DND-41 (cell line): Measurements from ENCODE around the gene GRID1.

Experiments used
- ATAC-seq: fragments of 200-7000 bp; cut with Tn5 transposase; 3 replicates; pipeline ENCODE4 v1.9.1; 2021; ENCODE audit warnings: low read depth; ENCODE audit not compliant: insufficient read depth
- DNase-seq: peaks from one replicate; pipeline ENCODE4 v3.0.0-alpha.2; 2020
- H2AFZ ChIP-seq: 2 replicates; pipeline ENCODE4 v1.6.0; 2012; ENCODE audit warnings: low read depth, low read length
- H3K27ac ChIP-seq: 2 replicates; pipeline ENCODE4 v1.5.1; 2012; ENCODE audit warnings: low read length, inconsistent platforms
- H3K27me3 ChIP-seq: fragments of 200-600 bp; sonication (generic); 2 replicates; pipeline ENCODE4 v1.6.0; 2012; ENCODE audit warnings: low read length, mild to moderate bottlenecking, inconsistent platforms; ENCODE audit not compliant: insufficient read depth, poor library complexity
- H3K36me3 ChIP-seq: 2 replicates; pipeline ENCODE4 v1.5.1; 2012; ENCODE audit warnings: low read length, inconsistent platforms; ENCODE audit not compliant: insufficient read depth
- H3K4me1 ChIP-seq: 2 replicates; pipeline ENCODE4 v1.5.1; 2012; ENCODE audit warnings: mild to moderate bottlenecking, low read length; ENCODE audit not compliant: insufficient read depth
- H3K4me2 ChIP-seq: 2 replicates; pipeline ENCODE4 v1.6.0; 2012; ENCODE audit warnings: mild to moderate bottlenecking, moderate library complexity, low read length, inconsistent platforms; ENCODE audit not compliant: insufficient read depth
- H3K4me3 ChIP-seq, 2 experiments: fragments of 200-600 bp in 1 of 2; shearing (Covaris generic) in 1 of 2; 2 replicates each; pipeline ENCODE4 v1.5.1; 2012 to 2016; ENCODE audit warnings: inconsistent platforms in 2 of 2, low read length in 2 of 2, mild to moderate bottlenecking in 2 of 2, low read depth in 1 of 2, moderate library complexity in 1 of 2
- H3K79me2 ChIP-seq: 2 replicates; pipeline ENCODE4 v1.6.0; 2012; ENCODE audit warnings: low read length, inconsistent platforms; ENCODE audit not compliant: insufficient read depth
- H3K9ac ChIP-seq: 2 replicates; pipeline ENCODE4 v1.6.0; 2012; ENCODE audit warnings: low read depth, mild to moderate bottlenecking, inconsistent platforms, low read length, moderate library complexity
- H3K9me3 ChIP-seq: 2 replicates; pipeline ENCODE4 v1.5.1; 2012; ENCODE audit warnings: low read length, moderate library complexity, mild to moderate bottlenecking, inconsistent platforms; ENCODE audit not compliant: insufficient read depth, severe bottlenecking
- H4K20me1 ChIP-seq: 2 replicates; pipeline ENCODE4 v1.6.0; 2012; ENCODE audit warnings: low read length; ENCODE audit not compliant: insufficient read depth
- CTCF ChIP-seq: IDR thresholded peaks from 2 replicates; pipeline ENCODE4 v1.5.1; 2012; ENCODE audit warnings: borderline replicate concordance, low read length, moderate library complexity, mild to moderate bottlenecking; ENCODE audit not compliant: poor library complexity, severe bottlenecking; ENCODE audit errors: extremely low read depth
- EZH2 ChIP-seq: IDR thresholded peaks from 3 replicates; pipeline ENCODE4 v1.6.1; 2012; ENCODE audit warnings: borderline replicate concordance, low read depth, mild to moderate bottlenecking, moderate library complexity, low read length, inconsistent platforms; ENCODE audit not compliant: severe bottlenecking

GRID1 gene

GRCh38 chr10:85888559-85888958, 478.0 kb downstream of the GRID1 start:
- H3K4me2 ChIP-seq = no peak overlapping the region
- no peaks in the 10 kb centered on the region for H3K4me1 ChIP-seq
- ATAC-seq (no peak), DNase-seq (no peak)
- no peak overlapping the region for H3K4me3 ChIP-seq
- H3K79me2 ChIP-seq = no peaks in the 10 kb centered on the region
- H3K36me3 ChIP-seq = no peaks in the 10 kb centered on the region
- peaks cover 2% of the 10 kb centered on the region for H3K27me3 ChIP-seq
- no peak overlapping the region for H3K27ac ChIP-seq
- H4K20me1 ChIP-seq = no peaks in the 10 kb centered on the region
- H3K9ac ChIP-seq = no peak overlapping the region
- H3K9me3 ChIP-seq = no peaks in the 10 kb centered on the region
- no peak overlapping the region for H2AFZ ChIP-seq
- TF ChIP-seq CTCF = no peak
- no peak for TF ChIP-seq EZH2

- TF ChIP-seq EZH2 (no peak), CTCF (no peak)
These were observed 478.6 kb downstream of the GRID1 start for GRCh38 chr10:85888004-85888403.

GRCh38 chr10:85874208-85874607, 492.4 kb downstream of the GRID1 start:
- Histone ChIP-seq H3K4me3 (no peak overlapping the region), H2AFZ (no peak overlapping the region), H3K27ac (no peak overlapping the region), H3K36me3 (no peaks in the 10 kb centered on the region), H3K4me2 (no peak overlapping the region), H3K4me1 (no peaks in the 10 kb centered on the region), H3K9ac (no peak overlapping the region), H3K9me3 (peaks cover 3% of the 10 kb centered on the region), H4K20me1 (no peaks in the 10 kb centered on the region), H3K79me2 (no peaks in the 10 kb centered on the region), H3K27me3 (no peaks in the 10 kb centered on the region)
- no peak for DNase-seq
- no peak for TF ChIP-seq EZH2
- no peak for TF ChIP-seq CTCF
- no peak for ATAC-seq

More at GRCh38 chr10:85888004-85888403, 478.6 kb downstream of the GRID1 start:
- Histone ChIP-seq H4K20me1 (no peaks in the 10 kb centered on the region), H3K27me3 (peaks cover 2% of the 10 kb centered on the region), H3K27ac (no peak overlapping the region), H3K9me3 (no peaks in the 10 kb centered on the region), H3K4me3 (no peak overlapping the region), H3K79me2 (no peaks in the 10 kb centered on the region), H3K36me3 (no peaks in the 10 kb centered on the region), H3K4me2 (no peak overlapping the region), H3K9ac (no peak overlapping the region), H2AFZ (no peak overlapping the region), H3K4me1 (no peaks in the 10 kb centered on the region)
- ATAC-seq (no peak), DNase-seq (no peak)

GRCh38 chr10:85873063-85873462, 493.5 kb downstream of the GRID1 start:
- no peak overlapping the region for H2AFZ ChIP-seq
- no peaks in the 10 kb centered on the region for H4K20me1 ChIP-seq
- H3K4me3 ChIP-seq = no peak overlapping the region
- H3K4me2 ChIP-seq = no peak overlapping the region
- H3K9me3 ChIP-seq = peaks cover 3% of the 10 kb centered on the region
- H3K27me3 ChIP-seq = no peaks in the 10 kb centered on the region
- DNase-seq (no peak), ATAC-seq (no peak)
- H3K27ac ChIP-seq = no peak overlapping the region
- H3K4me1 ChIP-seq = no peaks in the 10 kb centered on the region
- TF ChIP-seq CTCF (no peak), EZH2 (no peak)
- no peaks in the 10 kb centered on the region for H3K36me3 ChIP-seq
- no peaks in the 10 kb centered on the region for H3K79me2 ChIP-seq
- no peak overlapping the region for H3K9ac ChIP-seq
